Measurements from ENCODE around the gene ST7.

DNA sequence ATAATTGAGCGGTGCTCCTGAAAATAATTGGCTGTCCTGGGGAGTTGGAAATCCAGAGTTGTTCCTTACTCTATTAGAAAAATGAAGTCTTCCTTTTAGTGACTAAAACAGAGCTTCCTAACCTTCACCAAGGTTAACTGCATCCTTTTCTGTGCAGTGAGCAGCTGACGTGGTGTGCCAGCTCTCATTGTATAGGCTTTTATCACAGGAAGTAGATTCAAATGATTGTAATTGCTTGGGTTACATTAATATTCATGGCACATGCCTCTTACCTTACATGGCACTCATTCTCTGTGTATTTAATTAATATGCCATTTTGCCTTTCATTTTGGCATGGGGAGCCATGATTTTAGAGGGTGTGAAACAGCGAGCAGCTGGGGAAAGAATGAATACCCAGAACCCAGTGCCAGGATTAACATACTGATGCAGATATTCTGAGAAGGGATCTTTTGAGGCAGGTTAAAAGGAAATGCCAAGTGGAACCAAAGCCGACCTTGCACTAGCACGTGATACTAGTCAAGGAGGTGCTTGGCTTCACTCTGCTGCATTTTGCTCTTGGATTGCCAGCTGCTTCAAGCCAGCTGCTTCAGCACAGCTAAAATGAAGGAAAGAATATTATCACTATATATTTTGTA, 115.3 kb downstream of the ST7 start:
- TF ChIP-seq CTCF (IDR thresholded peaks at IDR 0.05), result no peak
- TF ChIP-seq POLR2A (IDR thresholded peaks at IDR 0.05), result no peak
